Omental fat pad (tissue), 4 donors: ENCODE results near the gene HBE1. TPM values are rescaled to one million over a fixed set of nuclear protein-coding genes. Genes with fewer than 3 reads are reported as not detected.

Source experiments
- ATAC-seq: fragments of 150-250 bp; one replicate; pipeline ENCODE4 v1.9.1; 2016; ENCODE audit warnings: mild to moderate bottlenecking, moderate library complexity; ENCODE audit not compliant: low FRiP score
- DNase-seq: peaks from one replicate; pipeline ENCODE4 v3.0.0-alpha.2; 2019; ENCODE audit warnings: low spot score
- total RNA-seq, 4 donors: library from RNA; depleted of rRNA; stranded (reverse); fragments of >200 nt; gene quantifications; one replicate each; pipeline ENCODE4 v1.1.0, GENCODE V29; 2016
- TF ChIP-seq, protein P1 (sequence below), 3 donors: fragments of 450-650 bp; IDR thresholded peaks; one replicate each; pipeline ENCODE4 v1.5.1; 2016 to 2017; ENCODE audit warnings: antibody characterized with exemption in 3 of 3, mild to moderate bottlenecking in 3 of 3, moderate library complexity in 2 of 3

The HBE1 gene
- total RNA-seq, 4 donors from 2014 or later, result not detected

DNA sequence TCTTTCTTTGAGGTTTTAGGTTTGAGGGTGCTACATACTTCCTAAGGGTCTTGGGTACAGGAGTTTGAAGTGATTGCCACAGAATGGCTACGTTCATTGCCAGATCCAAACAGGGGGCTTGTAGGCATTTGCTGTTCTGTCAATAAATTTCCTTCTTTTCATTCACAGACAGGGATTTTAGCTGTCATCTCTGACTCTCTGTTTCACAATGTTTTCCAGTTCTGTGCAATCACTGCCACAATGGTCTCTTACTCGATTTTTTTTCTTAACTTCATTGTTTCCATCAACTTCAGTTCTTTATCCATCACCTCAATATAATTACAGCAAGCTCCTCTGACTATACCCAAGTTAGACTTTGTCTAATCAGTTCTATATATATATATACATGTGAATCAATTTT is 29.3 kb downstream of the HBE1 start:
- TF ChIP-seq, protein P1, sequence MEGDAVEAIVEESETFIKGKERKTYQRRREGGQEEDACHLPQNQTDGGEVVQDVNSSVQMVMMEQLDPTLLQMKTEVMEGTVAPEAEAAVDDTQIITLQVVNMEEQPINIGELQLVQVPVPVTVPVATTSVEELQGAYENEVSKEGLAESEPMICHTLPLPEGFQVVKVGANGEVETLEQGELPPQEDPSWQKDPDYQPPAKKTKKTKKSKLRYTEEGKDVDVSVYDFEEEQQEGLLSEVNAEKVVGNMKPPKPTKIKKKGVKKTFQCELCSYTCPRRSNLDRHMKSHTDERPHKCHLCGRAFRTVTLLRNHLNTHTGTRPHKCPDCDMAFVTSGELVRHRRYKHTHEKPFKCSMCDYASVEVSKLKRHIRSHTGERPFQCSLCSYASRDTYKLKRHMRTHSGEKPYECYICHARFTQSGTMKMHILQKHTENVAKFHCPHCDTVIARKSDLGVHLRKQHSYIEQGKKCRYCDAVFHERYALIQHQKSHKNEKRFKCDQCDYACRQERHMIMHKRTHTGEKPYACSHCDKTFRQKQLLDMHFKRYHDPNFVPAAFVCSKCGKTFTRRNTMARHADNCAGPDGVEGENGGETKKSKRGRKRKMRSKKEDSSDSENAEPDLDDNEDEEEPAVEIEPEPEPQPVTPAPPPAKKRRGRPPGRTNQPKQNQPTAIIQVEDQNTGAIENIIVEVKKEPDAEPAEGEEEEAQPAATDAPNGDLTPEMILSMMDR (IDR thresholded peaks at IDR 0.05), result no peak
- DNase-seq (no peak), ATAC-seq (no peak)

DNA sequence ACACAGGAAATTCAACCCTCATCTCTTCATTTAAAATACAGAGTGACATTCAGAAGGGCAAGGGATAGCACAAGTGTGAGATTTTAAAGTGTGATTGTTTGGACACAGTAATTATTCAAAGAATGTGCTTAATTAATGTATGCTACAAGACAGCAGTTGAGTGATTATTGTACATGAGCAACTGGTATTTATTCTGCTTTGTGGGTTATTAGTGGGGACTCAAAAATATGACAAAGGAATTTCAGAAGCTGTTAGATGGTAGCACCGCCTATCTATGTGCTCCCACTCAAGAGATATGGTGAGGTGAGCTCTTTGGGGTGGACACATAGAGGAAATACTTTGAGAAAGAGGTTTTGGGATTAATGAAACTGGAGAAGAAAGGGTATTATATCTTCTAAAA is 29.7 kb downstream of the HBE1 start:
- ATAC-seq (no peak), DNase-seq (no peak)
- TF ChIP-seq, protein P1 (IDR thresholded peaks at IDR 0.05), result no peak

DNA sequence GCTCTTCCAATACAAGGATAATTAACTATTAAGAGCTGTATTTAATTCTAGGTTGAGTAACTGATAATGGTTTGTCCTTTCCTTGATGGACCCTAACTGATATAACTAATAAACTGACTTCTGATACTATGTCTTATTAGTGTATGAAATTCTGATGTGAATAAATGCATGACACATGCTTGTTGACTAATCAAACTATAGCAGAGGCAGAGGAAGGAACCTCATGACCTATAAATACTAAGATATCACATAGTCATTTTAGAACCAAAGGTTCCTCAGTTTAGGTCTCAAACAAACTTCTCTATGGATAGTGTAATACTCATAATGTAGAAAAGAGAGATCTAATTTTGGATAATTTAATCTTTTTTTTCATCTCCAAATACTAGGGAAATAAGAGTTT is 30.7 kb downstream of the HBE1 start:
- no peak for DNase-seq
- no peak for ATAC-seq
- TF ChIP-seq, protein P1 (IDR thresholded peaks at IDR 0.05), result no peak

DNA sequence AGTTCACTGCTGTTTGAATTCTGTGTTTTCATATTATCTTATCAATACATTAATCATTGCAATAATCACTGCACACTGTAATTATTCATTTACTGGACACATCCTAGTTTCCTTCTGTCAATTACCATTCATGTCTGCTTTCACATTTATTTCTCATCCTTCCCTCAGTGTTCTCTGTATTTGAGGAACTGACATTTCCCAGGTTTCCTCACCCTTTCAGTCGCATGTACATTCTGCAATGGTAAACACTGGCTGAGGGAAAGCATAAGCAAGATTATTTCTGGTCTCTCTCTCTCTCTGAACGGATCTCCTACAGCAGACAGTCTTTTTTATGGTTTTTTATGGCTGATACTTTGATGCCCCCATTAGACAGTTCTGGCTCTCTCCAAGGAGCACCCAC is 31.3 kb downstream of the HBE1 start:
- DNase-seq, result no peak
- TF ChIP-seq, protein P1 (IDR thresholded peaks at IDR 0.05), result no peak
- no peak for ATAC-seq

DNA sequence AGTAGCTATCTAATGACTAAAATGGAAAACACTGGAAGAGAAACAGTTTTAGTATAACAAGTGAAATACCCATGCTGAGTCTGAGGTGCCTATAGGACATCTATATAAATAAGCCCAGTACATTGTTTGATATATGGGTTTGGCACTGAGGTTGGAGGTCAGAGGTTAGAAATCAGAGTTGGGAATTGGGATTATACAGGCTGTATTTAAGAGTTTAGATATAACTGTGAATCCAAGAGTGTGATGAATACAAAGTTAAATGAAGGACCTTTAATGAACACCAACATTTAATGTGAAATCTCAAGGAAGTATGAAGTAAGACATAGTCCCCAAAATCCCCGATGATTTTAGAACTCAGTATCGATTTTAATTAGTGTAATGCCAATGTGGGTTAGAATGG is 32.3 kb downstream of the HBE1 start:
- TF ChIP-seq, protein P1 (IDR thresholded peaks at IDR 0.05), result no peak
- no peak for DNase-seq
- ATAC-seq, result no peak

DNA sequence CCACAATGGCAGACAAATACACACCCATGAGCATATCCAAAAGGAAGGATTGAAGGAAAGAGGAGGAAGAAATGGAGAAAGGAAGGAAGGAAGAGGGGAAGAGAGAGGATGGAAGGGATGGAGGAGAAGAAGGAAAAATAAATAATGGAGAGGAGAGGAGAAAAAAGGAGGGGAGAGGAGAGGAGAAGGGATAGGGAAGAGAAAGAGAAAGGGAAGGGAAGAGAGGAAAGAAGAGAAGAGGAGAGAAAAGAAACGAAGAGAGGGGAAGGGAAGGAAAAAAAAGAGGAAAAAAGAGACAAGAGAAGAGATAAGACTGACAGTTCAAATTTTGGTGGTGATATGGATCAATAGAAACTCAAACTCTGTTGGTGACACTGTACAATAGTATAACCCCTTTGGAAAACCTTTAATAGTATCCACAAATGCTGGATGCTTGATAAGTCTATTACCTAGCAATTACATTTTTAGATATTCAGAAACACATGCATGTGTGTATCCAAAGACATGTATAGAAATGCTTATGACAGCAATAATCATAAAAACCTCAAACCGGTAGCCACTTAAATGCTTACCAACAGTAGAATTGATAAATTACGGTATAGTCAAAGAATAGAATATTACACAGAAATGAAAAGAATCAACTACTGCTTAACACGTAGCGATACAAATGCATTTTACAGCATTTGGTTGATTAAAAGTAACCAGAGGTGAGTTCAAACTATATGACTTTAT is 34.2 kb downstream of the HBE1 start:
- no peak for ATAC-seq
- TF ChIP-seq, protein P1 (IDR thresholded peaks at IDR 0.05), result no peak
- no peak for DNase-seq

DNA sequence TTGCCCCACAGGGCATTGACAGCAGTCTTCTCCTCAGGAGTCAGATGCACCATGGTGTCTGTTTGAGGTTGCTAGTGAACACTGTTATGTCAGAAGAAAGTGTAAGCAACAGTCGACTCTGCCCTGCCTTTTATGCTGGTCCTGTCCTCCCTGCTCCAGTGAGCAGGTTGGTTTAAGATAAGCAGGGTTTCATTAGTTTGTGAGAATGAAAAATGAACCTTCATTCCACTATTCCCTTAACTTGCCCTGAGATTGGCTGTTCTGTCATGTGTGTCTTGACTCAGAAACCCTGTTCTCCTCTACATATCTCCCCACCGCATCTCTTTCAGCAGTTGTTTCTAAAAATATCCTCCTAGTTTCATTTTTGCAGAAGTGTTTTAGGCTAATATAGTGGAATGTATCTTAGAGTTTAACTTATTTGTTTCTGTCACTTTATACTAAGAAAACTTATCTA is 35.3 kb downstream of the HBE1 start, which contains the start of gene HBD:
TSS of gene HBD (minus strand) at position 103 of the 454 bp plus-strand sequence. CDS start at position 53, 50 bp downstream.
- ATAC-seq (no peak), DNase-seq (no peak)
- TF ChIP-seq, protein P1 (IDR thresholded peaks at IDR 0.05), result no peak
